HCT116 (cell line): ENCODE results near the gene TESPA1. TPM values are rescaled to one million over a fixed set of nuclear protein-coding genes. Genes with fewer than 3 reads are reported as not detected.

Experiments used
- ATAC-seq: fragments of 200-7000 bp; cut with Tn5 transposase; 2 replicates; pipeline ENCODE4 v1.9.1; 2020; ENCODE audit warnings: mild to moderate bottlenecking, moderate library complexity
- BruUV-seq: library from RNA; stranded (reverse); fragments of 400-500 nt; replicated peaks from 2 replicates; lab custom pipeline; 2021; lab: Mats Ljungman, UMichigan
- CTCF ChIA-PET: fragments of 300-600 bp; sonication (Branson Sonifier 250); formaldehyde crosslinking; loops from one replicate; lab custom pipeline; 2021; ENCODE audit warnings: antibody characterized with exemption; lab: Charles Lee
- POLR2A ChIA-PET: fragments of 300-600, 350-600 bp; sonication (Branson Sonifier 250); formaldehyde crosslinking; loops from one replicate; lab custom pipeline; 2021; ENCODE audit warnings: antibody characterized with exemption; lab: Charles Lee
- RAD21 ChIA-PET, 2 experiments: fragments of 300-600 bp; sonication (Branson Sonifier 250); formaldehyde crosslinking; loops; one replicate each; lab custom pipeline; 2023; ENCODE audit warnings: low total read pairs in 2 of 2; ENCODE audit not compliant: uncharacterized antibody in 2 of 2, unreplicated experiment in 2 of 2, low non-redundant PET in 1 of 2; lab: Charles Lee
- DNase-seq: peaks from one replicate; pipeline ENCODE4 v3.0.0-alpha.2; 2010; ENCODE audit warnings: low read depth, low spot score
- H2AFZ ChIP-seq: fragments of 200-600 bp; shearing (Covaris generic), sonication (generic); 2 replicates; pipeline ENCODE4 v1.6.1; 2017; ENCODE audit warnings: low read depth, mixed run types, mixed read lengths, antibody characterized with exemption, low read length; ENCODE audit not compliant: poor library complexity, severe bottlenecking
- H3K27ac ChIP-seq: 2 replicates; pipeline ENCODE4 v1.5.1; 2012; ENCODE audit warnings: low read depth, low read length
- H3K27me3 ChIP-seq: fragments of 200-600 bp; sonication (generic); 2 replicates; pipeline ENCODE4 v1.6.1; 2016; ENCODE audit warnings: mixed run types, low read length, mixed read lengths; ENCODE audit not compliant: insufficient read depth
- H3K36me3 ChIP-seq, 2 experiments: fragments of 200-500 bp in 1 of 2; fragments of 200-600 bp in 1 of 2; sonication (Bioruptor generic) in 1 of 2; sonication (generic) in 1 of 2; 2 replicates each; pipeline versions ENCODE4 v1.5.1 to v1.6.1; 2014 to 2016; ENCODE audit warnings: low read length in 2 of 2, inconsistent platforms in 1 of 2, mixed read lengths in 1 of 2, mixed run types in 1 of 2; ENCODE audit not compliant: insufficient read depth in 2 of 2, control insufficient read depth in 1 of 2
- H3K4me1 ChIP-seq, 2 experiments: fragments of 200-600 bp in 1 of 2; sonication (generic) in 1 of 2; 2 replicates each; pipeline versions ENCODE4 v1.5.1 to v1.6.1; 2012 to 2017; ENCODE audit warnings: low read length in 2 of 2, inconsistent platforms in 1 of 2, mild to moderate bottlenecking in 1 of 2, mixed read lengths in 1 of 2, mixed run types in 1 of 2, moderate library complexity in 1 of 2; ENCODE audit not compliant: insufficient read depth in 2 of 2, control insufficient read depth in 1 of 2
- H3K4me2 ChIP-seq: fragments of 200-600 bp; sonication (generic); 2 replicates; pipeline ENCODE4 v1.6.1; 2017; ENCODE audit warnings: mixed run types, low read length, mixed read lengths
- H3K4me3 ChIP-seq, 2 experiments: fragments of 200-600 bp in 1 of 2; sonication (generic) in 1 of 2; replicated peaks in 1 of 2; 2 replicates each; pipeline ENCODE4 v1.5.1; 2011 to 2016; ENCODE audit warnings: low read length in 2 of 2, control low read depth in 1 of 2, low read depth in 1 of 2, mild to moderate bottlenecking in 1 of 2, mixed read lengths in 1 of 2, mixed run types in 1 of 2
- H3K79me2 ChIP-seq: fragments of 200-600 bp; sonication (generic); 2 replicates; pipeline ENCODE4 v1.6.1; 2017; ENCODE audit warnings: mild to moderate bottlenecking, mixed run types, low read length, moderate library complexity, mixed read lengths; ENCODE audit not compliant: insufficient read depth
- H3K9ac ChIP-seq: fragments of 200-600 bp; sonication (generic); 2 replicates; pipeline ENCODE4 v1.6.1; 2016; ENCODE audit warnings: low read length, mixed read lengths
- H3K9me2 ChIP-seq: fragments of 200-600 bp; sonication (generic), shearing (Covaris generic); 2 replicates; pipeline ENCODE4 v1.6.1; 2017; ENCODE audit warnings: mixed run types, mild to moderate bottlenecking, moderate library complexity; ENCODE audit not compliant: insufficient read depth
- H3K9me3 ChIP-seq, 2 experiments: fragments of 200-500 bp in 1 of 2; fragments of 200-600 bp in 1 of 2; sonication (Bioruptor generic) in 1 of 2; sonication (generic) in 1 of 2; 2 replicates each; pipeline ENCODE4 v1.6.1; 2014 to 2017; ENCODE audit warnings: low read length in 2 of 2, mixed read lengths in 2 of 2, inconsistent platforms in 1 of 2, low read depth in 1 of 2, mild to moderate bottlenecking in 1 of 2, mixed run types in 1 of 2, moderate library complexity in 1 of 2; ENCODE audit not compliant: control insufficient read depth in 1 of 2, insufficient read depth in 1 of 2
- H4K20me1 ChIP-seq: fragments of 200-600 bp; sonication (generic), shearing (Covaris generic); 2 replicates; pipeline ENCODE4 v1.6.1; 2017; ENCODE audit warnings: mixed run types, mild to moderate bottlenecking, moderate library complexity; ENCODE audit not compliant: insufficient read depth
- CEBPB ChIP-seq: IDR thresholded peaks from 2 replicates; pipeline ENCODE4 v1.6.1; 2012; ENCODE audit warnings: low read depth
- EGR1 ChIP-seq: IDR thresholded peaks from 2 replicates; pipeline ENCODE4 v1.6.1; 2012; ENCODE audit warnings: low read depth
- ELF1 ChIP-seq: IDR thresholded peaks from 2 replicates; pipeline ENCODE4 v1.6.1; 2012; ENCODE audit warnings: low read depth, borderline replicate concordance
- EZH2phosphoT487 ChIP-seq: fragments of 200-600 bp; IDR thresholded peaks from 2 replicates; pipeline ENCODE4 v1.6.1; 2018; ENCODE audit warnings: antibody characterized with exemption, borderline replicate concordance
- FOSL1 ChIP-seq: IDR thresholded peaks from 2 replicates; pipeline ENCODE4 v1.6.1; 2012; ENCODE audit warnings: low read depth
- JUND ChIP-seq: IDR thresholded peaks from 2 replicates; pipeline ENCODE4 v1.6.1; 2012
- POLR2A ChIP-seq: IDR thresholded peaks from 2 replicates; pipeline ENCODE4 v1.7.0; 2011; ENCODE audit warnings: borderline replicate concordance; ENCODE audit not compliant: insufficient read depth, insufficient read length; ENCODE audit errors: extremely low read depth
- RAD21 ChIP-seq: IDR thresholded peaks from 2 replicates; pipeline ENCODE4 v1.6.1; 2012; ENCODE audit warnings: low read depth, mild to moderate bottlenecking
- SRF ChIP-seq: IDR thresholded peaks from 2 replicates; pipeline ENCODE4 v1.6.1; 2012; ENCODE audit warnings: low read depth
- TCF7L2 ChIP-seq: IDR thresholded peaks from 2 replicates; pipeline ENCODE4 v1.7.0; 2011; ENCODE audit warnings: borderline replicate concordance, inconsistent platforms; ENCODE audit not compliant: insufficient read depth, insufficient read length; ENCODE audit errors: extremely low read depth
- YY1 ChIP-seq: IDR thresholded peaks from 2 replicates; pipeline ENCODE4 v1.6.1; 2011; ENCODE audit warnings: low read length, low read depth, moderate library complexity, mild to moderate bottlenecking; ENCODE audit not compliant: insufficient replicate concordance; ENCODE audit errors: extremely low read depth
- ZNF274 ChIP-seq: fragments of 200-500 bp; sonication (Bioruptor generic); IDR thresholded peaks from 2 replicates; pipeline ENCODE4 v1.6.1; 2014; ENCODE audit warnings: mild to moderate bottlenecking, low read depth, low read length, inconsistent platforms
- intact Hi-C: fragments of 100-400 bp; cut with micrococcal nuclease; formaldehyde crosslinking; loops from 2 replicates; pipeline ENCODE4 v1.10.0; 2022
- total RNA-seq: library from RNA; stranded (reverse); gene quantifications from one replicate; pipeline ENCODE4 v1.2.1, GENCODE V29; 2021; ENCODE audit not compliant: unreplicated experiment
- TF ChIP-seq, protein P1 (sequence below): IDR thresholded peaks from 2 replicates; pipeline ENCODE4 v1.6.1; 2012; ENCODE audit warnings: low read depth
- TF ChIP-seq, protein P2 (sequence below): IDR thresholded peaks from 2 replicates; pipeline ENCODE4 v1.6.1; 2012
- TF ChIP-seq, protein P3 (sequence below): IDR thresholded peaks from 2 replicates; pipeline ENCODE4 v1.6.1; 2011; ENCODE audit warnings: mild to moderate bottlenecking, low read length, moderate library complexity; ENCODE audit not compliant: insufficient replicate concordance; ENCODE audit errors: extremely low read depth

Gene TESPA1
- total RNA-seq, 1 experiment from 2014 or later, result 0.27 TPM

DNA sequence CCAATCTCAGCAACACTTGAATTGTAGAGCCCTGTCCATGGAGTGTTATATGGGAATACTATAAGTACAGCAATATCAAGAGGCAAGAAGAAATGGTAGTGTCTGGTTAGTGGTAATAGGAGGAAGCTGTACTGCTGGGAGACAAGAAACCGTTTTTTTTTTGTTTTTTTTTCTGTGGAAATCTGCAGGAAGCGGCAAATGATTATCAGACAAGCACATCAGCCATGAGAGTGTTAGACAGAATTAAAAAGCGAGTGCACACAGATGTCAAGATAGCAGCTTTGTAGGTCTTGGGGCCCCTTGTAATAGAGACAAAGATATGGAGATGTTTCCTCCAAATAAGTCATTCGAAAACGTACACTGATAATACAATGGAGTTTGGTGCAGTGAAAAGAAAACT lies 6.7 kb downstream of the TESPA1 start:
- ChIA-PET CTCF (interaction anchor here (1.6 kb wide), 1 partner anchor 15 kb away, joined by 5 read pairs; no protein-coding TSS in a partner anchor), POLR2A (no interaction called here), RAD21 (no interaction called here)
- Histone ChIP-seq H3K4me3 (no peak overlapping the region), H3K9me2 (no peaks in the 10 kb centered on the region), H3K27me3 (peaks cover 88% of the 10 kb centered on the region), H3K4me1 (no peaks in the 10 kb centered on the region), H4K20me1 (no peaks in the 10 kb centered on the region), H2AFZ (no peak overlapping the region), H3K36me3 (no peaks in the 10 kb centered on the region), H3K4me2 (no peak overlapping the region), H3K27ac (no peak overlapping the region), H3K9me3 (no peaks in the 10 kb centered on the region), H3K79me2 (no peaks in the 10 kb centered on the region), H3K9ac (no peak overlapping the region)
- BruUV-seq, result no TSS peak
- ATAC-seq (no peak), DNase-seq (no peak)
- intact Hi-C loops, result no loop called here
- TF ChIP-seq SRF (no peak), TCF7L2 (no peak), EGR1 (no peak), FOSL1 (no peak), ELF1 (no peak), RAD21 (no peak), EZH2phosphoT487 (no peak), JUND (no peak), ZNF274 (no peak), YY1 (no peak), POLR2A (no peak), CEBPB (no peak)
- TF ChIP-seq, protein P1, sequence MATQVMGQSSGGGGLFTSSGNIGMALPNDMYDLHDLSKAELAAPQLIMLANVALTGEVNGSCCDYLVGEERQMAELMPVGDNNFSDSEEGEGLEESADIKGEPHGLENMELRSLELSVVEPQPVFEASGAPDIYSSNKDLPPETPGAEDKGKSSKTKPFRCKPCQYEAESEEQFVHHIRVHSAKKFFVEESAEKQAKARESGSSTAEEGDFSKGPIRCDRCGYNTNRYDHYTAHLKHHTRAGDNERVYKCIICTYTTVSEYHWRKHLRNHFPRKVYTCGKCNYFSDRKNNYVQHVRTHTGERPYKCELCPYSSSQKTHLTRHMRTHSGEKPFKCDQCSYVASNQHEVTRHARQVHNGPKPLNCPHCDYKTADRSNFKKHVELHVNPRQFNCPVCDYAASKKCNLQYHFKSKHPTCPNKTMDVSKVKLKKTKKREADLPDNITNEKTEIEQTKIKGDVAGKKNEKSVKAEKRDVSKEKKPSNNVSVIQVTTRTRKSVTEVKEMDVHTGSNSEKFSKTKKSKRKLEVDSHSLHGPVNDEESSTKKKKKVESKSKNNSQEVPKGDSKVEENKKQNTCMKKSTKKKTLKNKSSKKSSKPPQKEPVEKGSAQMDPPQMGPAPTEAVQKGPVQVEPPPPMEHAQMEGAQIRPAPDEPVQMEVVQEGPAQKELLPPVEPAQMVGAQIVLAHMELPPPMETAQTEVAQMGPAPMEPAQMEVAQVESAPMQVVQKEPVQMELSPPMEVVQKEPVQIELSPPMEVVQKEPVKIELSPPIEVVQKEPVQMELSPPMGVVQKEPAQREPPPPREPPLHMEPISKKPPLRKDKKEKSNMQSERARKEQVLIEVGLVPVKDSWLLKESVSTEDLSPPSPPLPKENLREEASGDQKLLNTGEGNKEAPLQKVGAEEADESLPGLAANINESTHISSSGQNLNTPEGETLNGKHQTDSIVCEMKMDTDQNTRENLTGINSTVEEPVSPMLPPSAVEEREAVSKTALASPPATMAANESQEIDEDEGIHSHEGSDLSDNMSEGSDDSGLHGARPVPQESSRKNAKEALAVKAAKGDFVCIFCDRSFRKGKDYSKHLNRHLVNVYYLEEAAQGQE, result no peak
- TF ChIP-seq, protein P2, sequence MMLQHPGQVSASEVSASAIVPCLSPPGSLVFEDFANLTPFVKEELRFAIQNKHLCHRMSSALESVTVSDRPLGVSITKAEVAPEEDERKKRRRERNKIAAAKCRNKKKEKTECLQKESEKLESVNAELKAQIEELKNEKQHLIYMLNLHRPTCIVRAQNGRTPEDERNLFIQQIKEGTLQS, result no peak
- TF ChIP-seq, protein P3, sequence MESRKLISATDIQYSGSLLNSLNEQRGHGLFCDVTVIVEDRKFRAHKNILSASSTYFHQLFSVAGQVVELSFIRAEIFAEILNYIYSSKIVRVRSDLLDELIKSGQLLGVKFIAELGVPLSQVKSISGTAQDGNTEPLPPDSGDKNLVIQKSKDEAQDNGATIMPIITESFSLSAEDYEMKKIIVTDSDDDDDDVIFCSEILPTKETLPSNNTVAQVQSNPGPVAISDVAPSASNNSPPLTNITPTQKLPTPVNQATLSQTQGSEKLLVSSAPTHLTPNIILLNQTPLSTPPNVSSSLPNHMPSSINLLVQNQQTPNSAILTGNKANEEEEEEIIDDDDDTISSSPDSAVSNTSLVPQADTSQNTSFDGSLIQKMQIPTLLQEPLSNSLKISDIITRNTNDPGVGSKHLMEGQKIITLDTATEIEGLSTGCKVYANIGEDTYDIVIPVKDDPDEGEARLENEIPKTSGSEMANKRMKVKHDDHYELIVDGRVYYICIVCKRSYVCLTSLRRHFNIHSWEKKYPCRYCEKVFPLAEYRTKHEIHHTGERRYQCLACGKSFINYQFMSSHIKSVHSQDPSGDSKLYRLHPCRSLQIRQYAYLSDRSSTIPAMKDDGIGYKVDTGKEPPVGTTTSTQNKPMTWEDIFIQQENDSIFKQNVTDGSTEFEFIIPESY, result no peak
